GM19239 (cell line): ENCODE results near the gene CPLX1.

Experiments used
- DNase-seq: peaks from one replicate; pipeline ENCODE4 v3.0.0; 2011; ENCODE audit warnings: low spot score; ENCODE audit not compliant: insufficient read length
- FAIRE-seq: peaks from 2 replicates; lab custom pipeline; 2011; peaks lifted over from hg19 to GRCh38; lab: Jason Lieb, UNC

Gene CPLX1

GRCh38 chr4:795726-796119 lies 30.2 kb downstream of the CPLX1 start:
- DNase-seq (no peak), FAIRE-seq (no peak)

GRCh38 chr4:794900-795725 lies 30.8 kb downstream of the CPLX1 start:
- DNase-seq: no peak
- no peak for FAIRE-seq

- FAIRE-seq: no peak
These were observed 31.8 kb downstream of the CPLX1 start for GRCh38 chr4:793941-794621.

GRCh38 chr4:793093-793861 lies 32.7 kb downstream of the CPLX1 start:
- FAIRE-seq: no peak
- no peak for DNase-seq

More at GRCh38 chr4:793941-794621, 31.8 kb downstream of the CPLX1 start:
- DNase-seq: no peak

GRCh38 chr4:792626-793092 lies 33.3 kb downstream of the CPLX1 start:
- DNase-seq (no peak), FAIRE-seq (no peak)

- FAIRE-seq (no peak), DNase-seq (no peak)
These were observed 33.9 kb downstream of the CPLX1 start for GRCh38 chr4:791898-792625.

- no peak for DNase-seq
- no peak for FAIRE-seq
These were observed 34.6 kb downstream of the CPLX1 start for GRCh38 chr4:791252-791897.

- DNase-seq (no peak), FAIRE-seq (no peak)
These were observed 35.5 kb downstream of the CPLX1 start for GRCh38 chr4:790466-790820.

GRCh38 chr4:789571-790465 lies 36.1 kb downstream of the CPLX1 start:
- FAIRE-seq (no peak), DNase-seq (no peak)

GRCh38 chr4:788636-789297 lies 37.2 kb downstream of the CPLX1 start:
- FAIRE-seq: no peak
- no peak for DNase-seq

GRCh38 chr4:788006-788635 lies 37.8 kb downstream of the CPLX1 start:
- no peak for DNase-seq
- no peak for FAIRE-seq

GRCh38 chr4:787561-787981 lies 38.4 kb downstream of the CPLX1 start:
- FAIRE-seq (no peak), DNase-seq (no peak)

- no peak for FAIRE-seq
- no peak for DNase-seq
These were observed 39.0 kb downstream of the CPLX1 start for GRCh38 chr4:786861-787300.

- DNase-seq (no peak), FAIRE-seq (no peak)
These were observed 39.7 kb downstream of the CPLX1 start for GRCh38 chr4:786074-786741.

- DNase-seq (no peak), FAIRE-seq (no peak)
These were observed 40.4 kb downstream of the CPLX1 start for GRCh38 chr4:785332-786073.
